NCI-H1092 treated with DMSO at 0.1 percent for 48 hours (cell line): ENCODE data around the gene ZNF274.
A peak's percentile ranks its signal among the peaks of the same experiment; 100 is the strongest.
"Not testable (repeated sequence)": the region's sequence is repeated elsewhere in the genome, so short reads cannot be mapped to it uniquely, and the experiment has no call there.

Experiments used
- DNase-seq: peaks from one replicate; lab custom pipeline; 2025; lab: John Stamatoyannopoulos, UW

ZNF274 gene

DNA sequence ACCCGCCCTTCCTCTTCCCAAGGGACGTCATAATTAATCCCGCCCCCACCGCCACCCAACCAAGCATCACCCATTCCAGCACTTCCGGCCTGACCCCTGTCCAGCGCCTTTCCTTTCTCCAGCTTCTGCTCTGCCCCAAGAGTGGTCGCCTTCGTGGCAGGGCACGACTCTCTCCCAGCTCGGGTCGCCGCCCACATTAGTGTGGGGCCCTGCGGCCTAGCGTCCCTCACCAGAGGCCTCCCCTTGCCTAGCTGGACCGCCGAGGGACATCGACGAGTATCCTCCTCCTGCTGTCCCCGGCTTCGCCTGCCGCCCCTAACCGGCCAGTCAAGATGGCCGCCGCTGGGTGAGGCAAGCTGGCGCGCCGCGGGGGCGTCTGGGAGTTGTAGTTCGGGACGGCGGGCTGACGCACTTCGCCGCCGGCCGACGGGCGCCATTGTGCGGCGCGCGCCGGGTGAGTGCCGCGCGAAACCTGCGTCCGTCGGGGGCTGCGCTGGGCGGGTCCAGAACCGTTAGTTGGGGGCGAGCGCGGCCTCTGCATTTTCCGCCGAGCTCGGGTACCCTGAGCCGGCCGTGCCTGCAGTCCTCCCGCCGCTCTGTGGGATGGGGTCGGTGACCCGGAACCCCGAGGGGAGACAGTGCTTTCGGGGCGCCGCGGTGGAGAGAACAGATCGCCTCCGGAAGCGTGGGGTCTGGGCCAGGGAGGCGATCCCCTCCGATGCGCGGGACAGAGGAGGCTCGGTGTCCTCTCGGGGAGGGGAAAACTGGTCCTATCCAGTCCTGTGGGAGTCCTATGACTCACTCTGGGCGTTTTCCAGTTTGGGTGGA is at the start of gene ZNF274:
ZNF274 (plus strand) TSS at position 73 of the 828 bp plus-strand sequence. CDS start 905 bp downstream, outside the sequence.
- peak; percentile 81 for DNase-seq

DNA sequence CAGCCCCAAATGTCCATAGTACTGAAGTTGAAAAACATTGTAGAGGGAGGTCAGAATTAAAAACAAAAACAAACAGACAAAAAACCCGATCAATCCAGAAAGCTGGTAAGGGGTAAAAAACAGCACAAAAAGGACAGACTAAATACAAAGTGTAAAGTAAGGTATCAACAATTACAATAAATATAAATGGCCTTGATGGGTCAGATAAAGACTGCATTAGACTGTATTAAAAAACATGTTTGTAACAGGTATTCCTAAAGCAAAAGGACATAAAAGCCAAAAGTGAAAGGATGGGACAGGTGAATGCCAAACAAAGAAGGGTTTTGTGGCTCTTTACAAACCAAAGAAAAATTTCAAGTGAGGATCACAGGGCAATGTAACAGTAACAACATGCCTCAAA is 48.6 kb upstream of the ZNF274 start:
- DNase-seq, result no peak

DNA sequence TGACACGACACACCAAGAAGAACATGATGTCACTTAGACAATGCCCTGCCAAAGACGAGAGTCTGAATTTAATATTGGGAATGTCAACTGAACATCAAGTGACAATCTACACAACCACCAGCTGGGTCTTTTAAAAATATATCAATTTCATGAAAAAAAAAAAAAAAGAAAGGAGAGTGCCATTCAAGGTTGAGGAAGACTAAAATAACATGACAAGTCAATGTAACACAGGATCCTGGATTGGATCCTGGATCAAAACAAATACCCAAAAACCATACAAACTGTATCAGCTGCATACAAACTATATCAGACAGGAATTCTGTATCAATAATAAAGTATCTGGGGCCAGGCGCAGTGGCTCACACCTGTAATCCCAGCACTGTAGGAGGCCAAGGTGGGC is 37.0 kb upstream of the ZNF274 start:
- DNase-seq, result no peak

DNA sequence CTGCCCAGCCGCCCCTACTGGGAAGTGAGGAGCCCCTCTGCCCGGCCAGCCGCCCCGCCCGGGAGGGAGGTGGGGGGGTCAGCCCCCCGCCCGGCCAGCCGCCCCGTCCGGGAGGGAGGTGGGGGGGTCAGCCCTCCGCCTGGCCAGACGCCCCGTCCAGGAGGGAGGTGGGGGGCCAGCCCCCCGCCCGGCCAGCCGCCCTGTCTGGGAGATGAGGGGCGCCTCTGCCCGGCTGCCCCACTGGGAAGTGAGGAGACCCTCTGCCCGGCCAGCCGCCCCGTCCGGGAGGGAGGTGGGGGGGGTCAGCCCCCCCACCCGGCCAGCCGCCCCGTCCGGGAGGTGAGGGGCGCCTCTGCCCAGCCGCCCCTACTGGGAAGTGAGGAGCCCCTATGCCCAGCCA is 35.4 kb upstream of the ZNF274 start:
- not testable (repeated sequence) for DNase-seq

DNA sequence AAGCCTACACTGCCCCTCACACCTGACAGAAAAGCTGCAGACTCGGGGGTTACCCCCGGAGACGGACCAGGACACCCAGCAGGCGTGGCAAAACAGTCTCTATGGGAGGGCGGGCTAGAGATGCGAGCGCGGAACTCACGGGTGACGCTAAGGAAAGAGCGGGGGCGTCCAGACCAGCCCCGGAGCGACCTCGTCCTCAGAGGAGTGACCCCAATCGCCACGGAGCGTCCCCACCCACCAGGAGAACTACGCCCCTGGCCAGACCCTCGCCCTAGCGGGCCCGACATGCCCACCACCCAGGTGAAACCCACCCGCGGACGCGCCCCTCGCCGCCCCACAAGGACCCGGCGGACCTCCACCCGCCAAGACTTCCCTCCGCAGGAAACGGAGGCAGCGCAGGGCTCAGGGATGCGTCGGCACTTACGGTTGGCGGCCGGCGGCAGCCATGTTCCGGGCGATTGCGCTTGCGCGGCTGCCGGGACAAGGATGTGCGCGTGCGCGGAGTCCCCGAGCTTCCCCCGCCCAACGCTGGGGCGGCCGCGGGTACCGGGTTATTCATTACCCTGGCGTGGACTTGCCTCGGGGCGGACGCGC is 32.4 kb upstream of the ZNF274 start, which contains the start of gene ZNF329:
ZNF329 (minus strand) TSS at position 462 of the 594 bp plus-strand sequence. CDS start 21,286 bp downstream, outside the sequence.
- peak; percentile 69 for DNase-seq

DNA sequence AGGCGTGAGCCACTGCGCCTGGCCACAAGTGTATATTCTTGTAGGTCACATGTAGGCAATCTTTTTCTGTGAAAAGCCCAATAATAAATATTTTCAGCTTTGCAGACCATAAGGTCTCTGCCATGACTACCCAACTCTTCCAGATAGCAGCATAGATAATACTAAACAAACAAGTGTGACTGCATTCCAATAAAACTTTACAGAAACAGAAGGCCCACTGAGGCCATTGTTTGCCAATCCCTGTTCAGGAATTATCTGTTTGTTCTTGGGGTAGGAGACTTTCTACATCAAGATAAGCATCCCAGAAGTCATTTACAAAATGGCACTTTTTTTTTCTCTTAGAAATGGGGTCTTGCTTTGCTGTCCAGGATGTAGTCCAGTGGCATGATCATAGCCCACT is 29.5 kb upstream of the ZNF274 start:
- no peak for DNase-seq

DNA sequence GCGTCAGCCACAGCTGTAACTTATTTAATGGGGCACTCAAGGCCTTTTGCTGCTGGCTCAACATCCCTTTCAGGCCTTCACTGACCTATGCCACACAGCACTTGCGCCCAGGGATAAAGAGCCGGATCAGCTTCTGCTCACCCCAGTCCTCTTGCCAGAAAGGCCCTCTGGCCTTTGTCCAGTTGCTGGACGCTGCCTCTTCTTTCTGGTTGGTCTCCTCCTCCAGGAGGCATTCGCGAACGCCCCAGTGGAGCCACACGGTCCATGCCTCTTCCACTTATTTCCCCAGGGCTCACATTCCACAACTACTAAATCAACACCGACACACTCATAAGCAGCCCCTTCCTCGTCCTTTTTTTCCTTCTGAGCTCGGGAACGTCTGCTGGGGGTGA is 28.6 kb upstream of the ZNF274 start:
- DNase-seq, result no peak

DNA sequence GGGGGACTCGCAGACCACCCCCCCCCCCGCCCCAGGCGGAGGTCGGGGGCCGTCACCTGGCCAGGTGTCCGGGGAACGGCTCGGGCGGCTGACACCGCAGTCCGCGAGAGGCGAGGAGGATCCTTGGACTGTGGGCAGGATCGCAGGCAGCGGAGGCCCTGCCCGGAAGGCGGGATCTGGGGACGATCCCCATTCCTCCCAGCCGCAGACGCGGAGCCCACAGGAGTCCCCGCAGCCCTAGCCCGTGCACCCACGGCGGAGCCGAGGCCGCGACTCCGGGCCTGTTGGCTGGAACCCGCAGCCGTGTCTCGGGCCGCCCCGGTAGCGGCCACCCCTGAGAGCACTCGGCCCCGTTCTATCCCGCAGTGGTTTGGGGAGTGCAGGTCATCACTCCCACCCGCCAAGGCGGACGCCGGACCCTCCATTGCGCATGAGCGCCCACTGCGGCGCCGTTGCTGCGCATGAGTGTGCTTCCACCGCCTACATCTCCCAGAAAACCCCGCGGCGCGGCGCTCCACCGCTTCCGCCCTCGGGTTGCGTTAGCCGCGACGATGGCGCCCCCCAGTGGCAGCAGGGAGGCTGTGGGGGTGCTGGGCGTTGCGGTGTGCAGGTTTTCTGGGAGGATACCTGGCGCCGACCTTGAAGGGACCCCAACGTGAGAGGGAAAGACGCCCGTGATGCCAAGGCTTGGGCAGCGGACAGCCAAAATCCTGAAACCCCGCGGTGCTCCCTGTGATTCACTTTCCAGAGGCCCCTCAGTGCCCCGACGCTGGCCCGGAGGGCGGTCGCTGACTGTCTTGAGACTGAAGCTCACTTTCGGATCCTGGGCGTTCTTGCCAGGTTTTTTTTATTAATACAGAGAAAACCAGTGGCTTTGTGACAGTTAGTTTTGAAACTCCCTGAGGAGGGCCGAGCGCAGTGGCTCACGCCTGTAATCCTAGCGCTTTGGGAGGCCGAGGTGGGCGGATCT is 27.9 kb upstream of the ZNF274 start:
- DNase-seq, result peak; percentile 84

DNA sequence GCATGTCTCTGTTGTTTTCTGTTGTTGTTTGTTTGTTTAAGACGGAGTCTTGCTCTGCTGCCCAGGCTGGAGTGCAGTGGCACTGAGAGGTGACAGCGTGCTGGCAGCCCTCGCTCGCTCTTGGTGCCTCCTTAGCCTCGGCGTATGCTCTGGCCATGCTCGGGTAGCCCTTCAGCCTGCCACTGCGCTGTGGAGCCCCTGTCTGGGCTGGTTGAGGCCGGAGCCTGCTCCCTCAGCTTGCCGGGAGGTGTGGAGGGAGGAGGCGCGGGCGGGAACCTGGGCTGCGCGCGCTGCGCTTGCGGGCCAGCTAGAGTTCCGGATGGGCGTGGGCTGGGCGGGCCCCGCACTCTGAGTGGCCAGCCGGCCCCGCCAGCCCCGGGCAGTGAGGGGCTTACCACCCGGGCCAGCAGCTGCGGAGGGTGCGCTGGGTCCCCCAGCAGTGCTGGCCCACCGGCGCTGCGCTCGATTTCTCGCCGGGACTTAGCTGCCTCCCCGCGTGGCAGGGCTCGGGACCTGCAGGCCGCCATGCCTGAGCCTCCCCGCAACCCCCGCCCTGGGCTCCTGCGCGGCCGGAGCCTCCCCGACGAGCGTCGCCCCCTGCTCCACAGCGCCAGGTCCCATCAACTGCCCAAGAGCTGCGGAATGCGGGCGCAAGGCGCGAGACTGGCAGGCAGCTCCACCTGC is 25.7 kb upstream of the ZNF274 start:
- no peak for DNase-seq

DNA sequence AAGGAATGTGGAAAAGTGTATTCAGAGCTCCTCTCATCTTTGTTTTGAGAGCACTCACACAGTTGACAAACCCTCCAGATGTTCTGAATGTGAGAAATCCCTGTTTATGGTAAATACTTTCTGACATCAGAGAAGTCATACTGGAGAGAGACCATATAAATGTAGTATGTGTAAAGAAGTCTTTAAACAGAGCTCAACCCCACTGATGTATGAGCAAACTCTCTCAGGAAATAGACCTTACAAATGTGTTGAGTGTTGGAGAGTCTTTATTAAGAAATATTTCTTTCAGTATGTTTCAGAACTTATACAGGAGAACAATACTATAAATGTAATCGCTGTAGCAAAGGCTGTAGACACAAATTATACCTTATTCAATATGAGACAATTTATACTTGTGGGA is 16.6 kb upstream of the ZNF274 start:
- DNase-seq, result no peak

DNA sequence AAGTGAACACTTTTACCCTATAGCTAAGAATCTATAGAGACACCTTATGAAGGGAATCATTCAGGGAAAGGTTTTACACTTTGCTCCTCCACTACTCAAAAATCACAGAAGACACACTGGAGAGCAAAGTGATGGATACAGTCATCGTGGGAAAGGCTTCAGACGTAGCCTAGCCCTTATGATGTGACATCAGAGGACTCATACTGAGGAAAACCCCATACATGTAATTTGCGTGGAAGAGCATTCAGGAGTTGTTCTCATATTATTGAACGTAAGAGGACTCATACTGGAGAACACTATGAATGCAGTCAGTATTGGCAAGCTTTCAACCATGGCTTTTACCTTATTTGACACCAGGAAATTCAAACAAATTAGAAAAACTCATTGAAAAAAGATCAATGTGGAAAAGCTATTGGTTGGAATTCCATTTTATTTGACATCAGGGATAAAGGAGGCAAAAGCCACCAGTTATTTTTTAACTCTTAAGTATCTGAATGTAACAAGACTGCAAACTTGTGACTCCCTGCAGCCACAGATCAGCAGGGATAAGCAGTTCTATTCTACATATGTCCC is 16.1 kb upstream of the ZNF274 start:
- no peak for DNase-seq

DNA sequence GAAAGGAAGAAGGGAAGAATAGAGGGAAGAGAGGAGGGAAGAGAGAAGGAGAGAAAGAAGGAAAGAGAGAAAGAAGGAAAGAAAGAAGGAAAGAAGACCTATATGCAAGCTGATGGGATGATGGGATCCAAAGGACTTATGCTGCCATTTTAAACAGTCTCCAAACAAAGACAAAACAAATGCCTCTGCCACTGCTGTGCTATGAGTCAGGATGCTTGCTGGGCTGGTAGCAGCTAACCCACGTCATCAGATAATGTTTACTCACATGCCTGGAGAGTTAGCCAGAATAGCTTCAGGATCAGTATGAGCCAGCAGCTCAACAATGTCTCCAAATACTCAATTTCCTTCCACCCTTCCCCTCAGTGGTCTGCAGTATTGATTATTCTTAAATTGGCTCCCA is 12.0 kb upstream of the ZNF274 start:
- DNase-seq, result no peak

DNA sequence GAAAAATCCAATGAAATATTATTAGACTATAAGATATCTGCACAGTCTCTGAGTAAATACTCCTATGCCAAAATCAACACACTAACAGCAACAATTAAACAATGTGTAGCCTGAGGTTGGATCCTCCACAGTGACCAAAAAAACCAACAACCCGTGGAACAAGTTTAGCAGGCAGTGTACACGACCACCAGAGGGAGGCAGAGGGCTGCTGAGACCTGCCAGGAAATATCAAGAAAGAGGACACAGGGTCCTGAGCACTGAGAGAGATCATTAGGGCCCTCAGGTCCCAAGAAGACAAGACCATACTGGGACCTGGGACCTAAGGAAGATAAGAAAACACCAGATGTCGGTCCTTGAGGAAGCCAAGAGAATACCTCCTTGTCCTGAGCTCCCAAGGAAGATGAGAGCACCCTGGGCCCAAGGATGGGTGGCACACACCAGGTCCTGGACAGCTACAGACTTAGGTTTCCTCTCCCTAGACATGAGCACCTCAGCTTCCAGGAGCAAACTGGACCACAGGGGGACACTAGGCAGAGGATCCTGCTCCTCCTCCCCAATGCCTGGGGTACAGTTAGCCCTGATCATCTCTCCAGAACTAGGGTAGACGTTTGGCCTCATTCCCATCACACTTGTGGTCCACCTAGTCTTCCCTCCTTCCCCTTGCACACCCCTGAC is 822 bp upstream of the ZNF274 start:
- DNase-seq, result peak; percentile 2

DNA sequence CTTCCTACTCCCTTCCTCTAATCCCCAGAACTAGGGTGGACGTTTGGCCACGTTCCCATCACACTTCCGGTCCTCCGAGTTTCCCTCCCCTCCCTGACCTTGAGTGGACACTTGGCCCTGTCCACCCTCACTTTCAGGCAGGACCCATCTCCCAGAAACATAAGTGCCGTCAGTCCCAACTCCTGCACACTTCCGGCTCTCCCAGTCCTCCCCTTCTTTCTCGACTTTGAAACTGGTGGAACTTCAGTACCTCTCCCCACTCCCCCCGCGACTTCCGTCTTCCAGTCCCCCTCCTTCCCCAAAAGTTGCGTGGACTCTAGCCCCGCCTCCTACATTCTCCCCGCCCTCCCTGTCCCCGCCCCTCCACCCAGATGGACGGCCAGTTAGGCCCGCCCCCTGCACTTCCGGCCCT is 278 bp upstream of the ZNF274 start:
- no peak for DNase-seq

DNA sequence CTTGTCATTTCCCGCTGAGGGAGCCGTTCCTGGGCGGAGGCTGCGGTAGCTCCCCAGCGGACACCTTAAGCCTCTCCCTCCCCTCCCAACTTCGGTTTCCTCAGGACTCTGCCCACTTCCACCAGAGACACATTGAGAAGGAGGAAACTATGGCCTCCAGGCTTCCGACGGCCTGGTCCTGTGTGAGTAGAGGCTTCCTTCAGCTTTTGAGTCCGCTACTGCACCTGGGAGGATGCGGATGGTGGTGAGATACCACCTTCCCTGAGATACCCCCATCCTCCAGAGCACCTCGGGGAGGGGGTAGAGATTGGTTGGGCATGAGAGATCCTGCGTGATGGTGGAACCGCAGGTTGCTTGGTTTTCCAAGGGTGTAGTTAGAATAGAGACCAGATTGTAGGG is 955 bp downstream of the ZNF274 start:
- no peak for DNase-seq

DNA sequence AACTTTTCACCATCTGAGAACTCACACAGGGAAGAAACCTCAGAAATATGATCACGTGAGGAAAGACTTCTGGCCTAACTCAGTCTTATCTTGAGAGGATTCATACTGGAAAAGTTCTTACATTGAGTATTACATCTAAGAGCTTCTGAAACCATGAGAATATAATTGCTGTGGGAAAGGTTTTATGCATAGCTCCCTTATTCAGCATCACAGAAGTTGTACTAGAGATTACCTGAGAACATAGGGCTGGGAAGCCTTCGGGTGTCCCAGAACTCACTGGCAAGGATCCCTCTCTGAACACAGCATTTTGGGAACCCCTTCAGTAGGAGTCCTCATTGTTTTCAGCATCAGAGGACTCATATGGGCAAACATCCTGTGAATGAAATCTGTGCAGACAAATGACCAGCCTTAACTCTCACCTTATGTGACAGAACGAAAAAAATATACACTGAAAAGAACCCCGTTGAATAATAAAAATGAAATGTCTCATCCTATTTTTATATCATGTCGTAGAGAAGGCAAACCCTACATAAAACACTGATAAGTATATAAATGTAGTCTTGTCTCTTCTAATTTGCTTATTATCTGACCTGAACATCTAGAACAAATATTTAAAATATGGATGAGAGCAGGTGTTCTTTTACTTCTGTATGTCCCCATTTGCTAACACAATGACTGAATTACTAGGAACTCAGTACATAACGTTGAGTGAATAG is 14.2 kb downstream of the ZNF274 start:
- no peak for DNase-seq

DNA sequence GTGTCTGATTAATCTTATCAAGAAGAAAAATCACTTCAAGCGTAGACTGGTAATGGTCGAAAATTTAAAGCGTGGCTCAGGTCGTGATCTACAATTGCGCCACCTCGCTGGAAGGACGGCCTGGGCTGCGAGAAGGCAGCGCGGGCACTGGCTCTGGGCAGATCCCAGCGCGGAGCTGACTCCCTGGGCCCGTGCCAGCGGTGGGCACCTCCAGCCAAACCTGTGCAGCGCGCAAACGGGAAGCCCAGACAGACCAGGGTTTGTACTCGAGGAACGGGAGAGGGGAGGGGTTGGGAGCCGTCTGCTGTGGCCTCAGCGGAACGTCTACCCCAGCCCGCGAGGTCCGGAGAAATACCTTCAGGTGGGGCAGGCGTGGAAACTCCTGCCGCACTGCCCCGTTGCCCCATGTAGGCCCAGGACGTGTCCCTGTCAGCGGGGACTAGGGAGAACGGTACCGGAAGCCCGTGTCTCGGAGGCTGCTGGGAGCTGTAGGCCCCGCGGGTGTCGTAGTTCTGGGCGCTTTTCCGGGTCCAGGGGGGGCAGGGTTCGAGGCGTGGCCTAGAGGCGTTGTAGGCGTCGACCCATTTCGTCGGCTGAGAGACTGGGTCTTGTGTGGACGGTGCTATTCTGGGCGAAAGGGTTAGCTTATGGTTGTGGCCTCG is 21.1 kb downstream of the ZNF274 start:
- no peak for DNase-seq

DNA sequence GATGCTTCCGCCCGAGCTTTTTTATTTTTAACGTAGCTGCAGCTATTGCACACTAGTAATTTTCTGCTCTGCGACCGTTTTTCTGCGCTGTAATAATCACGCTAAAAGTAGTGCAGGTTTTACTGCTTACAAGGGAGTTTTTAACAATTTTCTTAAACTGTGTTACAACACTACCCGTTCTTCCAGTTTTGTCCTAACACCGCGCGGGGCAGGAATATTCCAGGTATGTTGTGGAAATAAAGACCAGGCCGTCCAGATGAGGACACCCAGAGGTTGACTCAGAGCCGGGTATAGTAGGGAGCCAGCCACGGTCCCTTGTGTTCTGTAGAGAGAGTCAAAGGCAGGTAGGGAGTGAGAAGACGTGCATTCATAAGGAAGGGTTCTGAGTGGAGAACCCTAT is 21.7 kb downstream of the ZNF274 start:
- no peak for DNase-seq

DNA sequence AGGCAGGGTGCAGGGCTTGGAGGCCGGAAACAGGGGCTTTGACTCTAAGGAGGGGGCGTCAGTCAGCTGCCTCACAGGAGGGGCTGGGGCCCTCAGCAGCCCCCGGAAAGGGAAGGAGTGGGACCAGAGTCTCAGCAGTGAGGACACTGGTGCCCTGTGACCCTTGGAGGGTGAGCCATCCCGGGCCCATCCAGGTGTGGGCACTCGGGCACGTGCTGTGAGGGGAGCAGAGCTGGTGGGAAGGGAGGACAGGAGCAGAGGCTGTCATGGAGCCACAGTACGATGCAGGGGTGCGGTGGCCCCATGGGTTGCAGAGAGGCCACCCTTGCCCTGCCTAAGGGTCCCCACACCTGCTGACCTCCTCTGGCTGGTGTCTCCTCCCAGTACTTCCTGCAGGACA is 26.7 kb downstream of the ZNF274 start:
- no peak for DNase-seq
